Myometrial cell (primary cell): Measurements from ENCODE around the gene C22orf15. TPM values are rescaled to one million over a fixed set of nuclear protein-coding genes. Genes with fewer than 3 reads are reported as not detected.

Experiments
- total RNA-seq: library from RNA; depleted of rRNA; stranded (reverse); fragments of >200 nt; gene quantifications from 2 replicates; pipeline ENCODE4 v1.2.3, GENCODE V29; 2015

The C22orf15 gene, protein sequence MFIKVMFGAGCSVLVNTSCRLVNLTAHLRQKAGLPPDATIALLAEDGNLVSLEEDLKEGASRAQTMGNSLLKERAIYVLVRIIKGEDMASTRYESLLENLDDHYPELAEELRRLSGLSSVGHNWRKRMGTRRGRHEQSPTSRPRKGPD
- total RNA-seq = 1.1 and 1.2 TPM in 2 replicates

DNA sequence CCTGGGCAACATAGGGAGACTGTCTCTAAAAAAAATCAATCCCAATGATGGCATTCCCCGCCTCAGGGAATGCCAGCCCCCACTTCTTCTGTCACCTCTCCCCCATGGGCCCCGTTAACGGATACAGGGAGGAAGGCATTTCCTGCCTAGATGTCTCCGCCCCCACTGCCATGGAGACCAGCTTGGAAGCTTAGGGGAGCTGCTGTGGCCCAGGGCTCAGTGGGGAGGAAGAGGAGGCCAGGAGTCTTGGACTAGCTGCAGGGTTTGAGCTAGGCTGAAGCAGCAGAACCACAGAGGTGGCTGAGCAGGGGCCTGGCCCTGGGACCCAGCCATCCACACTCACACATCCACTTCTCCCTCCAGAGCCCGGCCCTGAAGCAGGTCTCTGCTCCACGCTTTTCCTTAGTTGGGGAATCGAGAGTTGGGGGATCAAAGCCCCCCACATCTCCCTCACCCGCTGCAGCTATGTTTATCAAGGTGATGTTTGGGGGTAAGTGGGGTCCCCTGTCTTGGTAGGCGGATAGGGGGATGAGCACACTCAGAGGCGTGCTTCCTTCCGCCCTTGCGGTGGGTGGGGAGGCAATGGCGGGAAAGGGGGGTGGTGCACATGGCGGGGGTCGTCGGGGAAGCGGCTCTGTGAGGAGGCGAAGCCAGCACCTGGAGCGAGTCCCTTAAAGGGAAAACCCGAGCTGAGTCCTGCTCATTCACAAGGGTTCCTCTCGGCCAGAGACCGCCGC, at the start of gene C22orf15:
C22orf15 (plus strand) TSS at position 149 of the 737 bp plus-strand sequence; CDS start at position 466, 317 bp downstream.

DNA sequence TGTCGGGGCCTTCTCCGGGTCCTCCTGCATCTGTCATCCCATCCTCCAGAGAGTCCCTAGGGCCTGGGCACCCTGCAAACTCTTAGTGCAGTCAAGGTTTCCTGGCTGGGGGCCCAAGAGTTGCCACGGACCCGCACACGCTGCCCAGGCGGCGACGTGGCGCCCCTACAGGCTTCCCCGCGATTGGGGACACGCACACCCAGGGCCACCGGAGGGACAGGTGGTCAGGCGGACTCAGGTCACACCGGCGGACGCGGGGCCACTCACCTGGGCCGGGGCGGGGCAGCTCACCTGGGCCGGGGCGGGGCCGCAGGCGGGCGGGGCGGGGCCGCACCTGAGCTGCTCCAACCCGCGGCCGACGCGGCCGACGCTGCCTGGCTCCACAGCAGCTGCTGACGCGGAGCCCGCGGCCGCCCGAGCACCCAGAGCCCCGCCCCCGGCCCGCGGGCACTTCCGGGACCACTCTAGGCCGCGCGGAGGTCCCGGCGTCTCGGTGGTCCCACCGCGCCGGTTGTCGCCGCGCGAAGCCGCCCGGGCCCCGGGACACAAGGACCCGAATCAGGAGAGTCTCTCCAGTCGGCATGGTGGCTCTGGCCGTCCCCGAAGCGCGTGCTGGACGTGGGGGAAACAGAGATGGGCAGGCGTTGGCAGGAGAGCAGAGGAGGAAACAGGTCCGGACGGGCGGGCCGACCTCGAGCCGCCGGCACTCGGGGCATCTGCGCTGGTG, 11.9 kb upstream of the C22orf15 start, which contains the start of gene ZNF70:
ZNF70 (minus strand) TSS at position 399 of the 727 bp plus-strand sequence. CDS start 5,972 bp downstream, outside the sequence.

DNA sequence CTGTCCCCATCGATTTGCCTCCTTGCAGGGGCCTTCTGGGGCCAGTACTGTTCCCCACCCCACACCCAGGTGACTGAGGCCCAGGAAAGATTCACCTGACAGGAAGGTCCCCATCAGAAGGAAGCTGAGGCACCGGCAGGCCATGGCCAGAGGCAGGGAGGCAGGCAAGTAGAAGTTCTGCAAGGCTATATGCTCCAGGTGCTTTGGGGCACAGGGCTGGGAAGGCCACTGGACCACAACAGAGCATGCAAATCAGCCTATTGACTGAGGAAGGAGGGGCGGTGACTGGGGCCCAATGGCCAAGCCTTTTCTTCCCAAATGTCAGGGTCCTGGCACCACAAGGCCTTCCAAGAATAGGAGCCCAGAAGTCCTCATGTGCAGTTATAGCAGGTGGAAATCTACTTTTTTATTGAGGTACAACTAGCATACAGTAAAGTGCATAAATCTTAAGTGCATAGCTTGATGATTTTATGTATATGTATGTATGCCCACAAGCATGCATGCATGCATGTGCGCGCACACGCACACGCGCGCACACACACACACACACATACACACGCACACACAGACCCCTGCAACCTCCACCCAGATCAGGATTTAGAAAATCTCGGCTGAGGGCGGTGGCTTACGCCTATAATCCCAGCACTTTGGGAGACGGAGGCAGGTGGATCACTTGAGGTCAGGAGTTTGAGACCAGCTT, 8.4 kb upstream of the C22orf15 start, which contains the start of gene VPREB3:
VPREB3 (minus strand) TSS at position 206 of the 700 bp plus-strand sequence; CDS start at position 144, 62 bp downstream.

DNA sequence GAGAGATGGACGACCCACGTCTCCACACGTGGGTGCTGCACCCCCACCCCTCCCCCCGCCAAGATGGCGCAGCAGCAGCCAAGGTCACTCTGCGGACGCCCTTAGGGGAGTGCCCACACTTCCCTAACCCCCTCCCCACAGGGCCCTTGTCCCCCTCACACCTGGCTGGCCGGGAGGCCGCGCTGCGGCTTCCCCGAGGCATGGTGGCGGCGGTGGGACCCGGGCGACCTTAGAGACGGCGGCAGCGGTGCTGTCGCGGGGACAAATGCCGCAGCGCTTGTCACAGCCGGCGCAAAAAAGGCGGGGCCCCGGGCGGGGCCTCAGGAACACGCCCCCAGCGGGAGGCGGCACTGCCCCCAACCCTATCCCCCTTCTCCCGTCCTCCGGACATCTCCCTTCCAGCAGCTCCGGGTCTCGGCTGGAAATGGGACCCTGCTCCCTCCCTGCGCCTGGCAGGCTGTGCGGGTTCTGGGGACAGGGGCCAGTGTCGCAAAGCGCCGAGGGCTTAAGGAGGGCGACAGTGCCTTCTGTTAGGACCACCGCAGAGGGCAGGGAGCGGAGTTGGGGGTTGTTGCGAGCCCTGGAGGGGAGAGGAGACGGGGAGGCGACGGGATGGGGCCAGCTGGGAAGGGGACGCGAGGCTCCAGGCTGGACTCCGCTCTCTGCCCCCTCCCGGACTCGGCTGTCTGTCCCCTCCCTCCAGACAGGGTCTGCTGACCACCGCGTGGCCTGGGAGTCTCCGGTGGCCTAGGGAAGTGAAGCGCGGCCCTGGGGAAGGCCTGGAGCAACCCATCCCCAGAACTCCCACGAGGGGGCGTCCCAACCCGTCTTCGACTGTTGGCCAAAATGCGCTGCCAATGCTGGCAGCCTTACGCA, 5.1 kb downstream of the C22orf15 start, which contains the start of gene CHCHD10:
CHCHD10 (minus strand) TSS at position 300 of the 876 bp plus-strand sequence; CDS start at position 202, 98 bp downstream.

DNA sequence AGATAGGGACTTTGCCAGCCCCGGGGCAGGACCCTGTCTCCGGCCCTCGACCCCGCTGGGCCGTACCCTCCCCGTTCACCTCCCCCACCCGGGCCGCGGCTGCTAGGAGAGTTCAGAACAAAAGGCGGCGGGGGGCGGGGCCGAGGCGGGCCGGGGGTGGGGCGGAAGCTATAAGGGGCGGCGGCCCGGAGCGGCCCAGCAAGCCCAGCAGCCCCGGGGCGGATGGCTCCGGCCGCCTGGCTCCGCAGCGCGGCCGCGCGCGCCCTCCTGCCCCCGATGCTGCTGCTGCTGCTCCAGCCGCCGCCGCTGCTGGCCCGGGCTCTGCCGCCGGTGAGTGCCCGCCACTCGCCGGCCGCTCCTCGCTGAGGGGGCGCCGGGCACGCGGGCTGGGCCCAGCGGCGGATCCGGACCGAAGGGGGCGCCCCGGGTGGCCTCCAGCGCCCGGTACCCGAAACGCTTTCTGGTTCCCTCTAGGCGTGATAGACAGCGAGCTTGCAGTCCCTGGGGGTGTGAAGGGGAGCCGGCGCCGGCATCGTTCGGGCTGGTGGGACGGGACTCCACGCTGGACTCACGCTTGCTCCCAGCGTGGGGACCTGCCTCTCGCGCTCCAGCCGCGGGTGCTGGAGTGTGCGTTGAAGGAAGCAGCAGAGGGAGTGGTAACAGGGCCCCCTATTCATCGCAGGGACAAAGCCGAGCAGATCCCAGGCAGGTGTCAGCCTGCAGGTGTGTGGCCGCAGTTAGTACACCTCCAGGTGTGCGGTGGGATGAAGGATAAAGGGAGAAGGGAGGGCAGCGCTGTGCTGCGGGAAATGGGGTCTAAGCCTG, 10.1 kb downstream of the C22orf15 start, which contains the start of gene MMP11:
MMP11 (plus strand) TSS at position 201 of the 825 bp plus-strand sequence; CDS start at position 223, 22 bp downstream.

DNA sequence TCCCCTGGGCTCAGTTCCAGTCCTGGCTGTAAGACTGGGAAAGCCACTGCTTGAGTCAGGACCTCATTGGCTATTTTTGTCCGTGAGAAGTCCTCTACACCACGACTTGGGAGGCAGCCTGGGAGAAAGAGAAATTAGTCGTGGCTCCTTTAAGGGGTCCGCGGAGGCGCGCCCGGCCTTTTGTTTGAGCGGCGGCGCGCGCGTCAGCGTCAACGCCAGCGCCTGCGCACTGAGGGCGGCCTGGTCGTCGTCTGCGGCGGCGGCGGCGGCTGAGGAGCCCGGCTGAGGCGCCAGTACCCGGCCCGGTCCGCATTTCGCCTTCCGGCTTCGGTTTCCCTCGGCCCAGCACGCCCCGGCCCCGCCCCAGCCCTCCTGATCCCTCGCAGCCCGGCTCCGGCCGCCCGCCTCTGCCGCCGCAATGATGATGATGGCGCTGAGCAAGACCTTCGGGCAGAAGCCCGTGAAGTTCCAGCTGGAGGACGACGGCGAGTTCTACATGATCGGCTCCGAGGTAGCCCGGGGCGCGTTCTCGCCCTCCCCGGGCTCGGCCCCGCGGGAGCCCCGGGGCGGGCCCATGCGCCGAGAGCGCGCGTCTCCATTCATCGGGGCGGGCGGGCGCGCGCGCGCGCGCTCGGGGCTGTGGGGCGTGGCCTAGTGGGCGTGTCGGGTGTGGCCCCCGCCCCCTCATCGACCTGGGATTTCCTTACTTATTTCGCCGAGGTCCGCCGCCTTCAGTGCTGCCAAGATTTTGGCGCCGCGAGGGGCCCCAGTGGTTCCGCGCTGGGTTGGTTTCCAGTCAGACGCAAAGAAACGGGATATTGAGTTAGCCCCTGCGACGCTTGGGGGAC, 24.2 kb downstream of the C22orf15 start, which contains the start of gene SMARCB1:
SMARCB1 (plus strand) TSS at position 215 of the 848 bp plus-strand sequence; CDS start at position 419, 204 bp downstream.

Other genes with a start within 250 kb of the C22orf15 start
- gene IGLL1, start 182.7 kb upstream of the C22orf15 start, total RNA-seq = not detected in 2 replicates
- not detected in 2 replicates for gene DRICH1, start 130.7 kb upstream of the C22orf15 start, total RNA-seq
- gene RGL4, start 72.0 kb upstream of the C22orf15 start, total RNA-seq = not detected in 2 replicates
- gene ZNF70, start 11.9 kb upstream of the C22orf15 start, total RNA-seq = 2.7 and 2.9 TPM in 2 replicates
- not detected in 2 replicates for gene VPREB3, start 8.6 kb upstream of the C22orf15 start, total RNA-seq
- gene CHCHD10, start 5.0 kb downstream of the C22orf15 start, total RNA-seq = 1.9 and 2.3 TPM in 2 replicates
- 7.4 and 11.2 TPM in 2 replicates for gene MMP11, start 9.9 kb downstream of the C22orf15 start, total RNA-seq
- 121 and 151 TPM in 2 replicates for gene SMARCB1, start 24.0 kb downstream of the C22orf15 start, total RNA-seq
- 2.3 TPM in 1 of 2 replicates, not detected in the other for gene DERL3, start 76.0 kb downstream of the C22orf15 start, total RNA-seq
- 6.9 and 11.2 TPM in 2 replicates for gene SLC2A11, start 94.9 kb downstream of the C22orf15 start, total RNA-seq
- 473 and 481 TPM in 2 replicates for gene MIF, start 131.4 kb downstream of the C22orf15 start, total RNA-seq
- 1.8 and 2.6 TPM in 2 replicates for gene GSTT2B, start 198.2 kb downstream of the C22orf15 start, total RNA-seq
- gene DDTL, start 203.9 kb downstream of the C22orf15 start, total RNA-seq = not detected in 2 replicates
- 93.4 and 103 TPM in 2 replicates for gene DDT, start 211.5 kb downstream of the C22orf15 start, total RNA-seq
- 1.2 TPM in 1 of 2 replicates, not detected in the other for gene GSTT2, start 217.1 kb downstream of the C22orf15 start, total RNA-seq
- gene GSTT4, start 242.5 kb downstream of the C22orf15 start, total RNA-seq = not detected in 2 replicates
- 31.0 and 53.6 TPM in 2 replicates for gene CABIN1, start 248.3 kb downstream of the C22orf15 start, total RNA-seq